HG03135 (cell line): ENCODE results near the gene DOC2B.
"Not testable (repeated sequence)": the region's sequence is repeated elsewhere in the genome, so short reads cannot be mapped to it uniquely, and the experiment has no call there.

Experiments
- ATAC-seq: cut with Tn5 transposase; IDR thresholded peaks from one replicate; pipeline ENCODE4 v1.9.1; 2021; ENCODE audit warnings: mild to moderate bottlenecking, moderate library complexity; ENCODE audit not compliant: unreplicated experiment

DOC2B gene

GRCh38 chr17:193426-193810 is 12.0 kb upstream of the DOC2B start:
- no peak for ATAC-seq

- ATAC-seq = no peak
Measured at GRCh38 chr17:192666-193425, 11.4 kb upstream of the DOC2B start.

GRCh38 chr17:189444-189843 is 8.0 kb upstream of the DOC2B start:
- no peak for ATAC-seq

- no peak for ATAC-seq
Measured at GRCh38 chr17:187130-187529, 5.7 kb upstream of the DOC2B start.

- ATAC-seq = no peak
Measured at GRCh38 chr17:185445-186138, 4.1 kb upstream of the DOC2B start.

GRCh38 chr17:183021-183420 is 1.6 kb upstream of the DOC2B start:
- no peak for ATAC-seq

GRCh38 chr17:182050-182751 is 751 bp upstream of the DOC2B start:
- ATAC-seq = no peak

- no peak for ATAC-seq
Measured at GRCh38 chr17:180381-181244, 837 bp downstream of the DOC2B start.

GRCh38 chr17:179781-180380 is 1.6 kb downstream of the DOC2B start:
- ATAC-seq = no peak

- no peak for ATAC-seq
Measured at GRCh38 chr17:179066-179432, 2.4 kb downstream of the DOC2B start.

GRCh38 chr17:178292-179065 is 3.0 kb downstream of the DOC2B start:
- no peak for ATAC-seq

- no peak for ATAC-seq
Measured at GRCh38 chr17:177762-178161, 3.7 kb downstream of the DOC2B start.

- ATAC-seq = no peak
Measured at GRCh38 chr17:177155-177554, 4.3 kb downstream of the DOC2B start.

GRCh38 chr17:173166-173911 is 8.1 kb downstream of the DOC2B start:
- no peak for ATAC-seq

- no peak for ATAC-seq
Measured at GRCh38 chr17:172401-172800, 9.0 kb downstream of the DOC2B start.

- ATAC-seq = no peak
Measured at GRCh38 chr17:171871-172270, 9.6 kb downstream of the DOC2B start.

- ATAC-seq = no peak
Measured at GRCh38 chr17:170130-170670, 11.2 kb downstream of the DOC2B start.

- not testable (repeated sequence) for ATAC-seq
Measured at GRCh38 chr17:168614-169013, 12.8 kb downstream of the DOC2B start.

GRCh38 chr17:165939-166338 is 15.5 kb downstream of the DOC2B start:
- ATAC-seq = no peak
